ENCODE results near the gene CDK8. TPM values are rescaled to one million over a fixed set of nuclear protein-coding genes. Genes with fewer than 3 reads are reported as not detected.
A peak's percentile ranks its signal among the peaks of the same experiment; 100 is the strongest.

CDK8 gene
- total RNA-seq, 1 donor from 2014 or later = 4.3 TPM

DNA sequence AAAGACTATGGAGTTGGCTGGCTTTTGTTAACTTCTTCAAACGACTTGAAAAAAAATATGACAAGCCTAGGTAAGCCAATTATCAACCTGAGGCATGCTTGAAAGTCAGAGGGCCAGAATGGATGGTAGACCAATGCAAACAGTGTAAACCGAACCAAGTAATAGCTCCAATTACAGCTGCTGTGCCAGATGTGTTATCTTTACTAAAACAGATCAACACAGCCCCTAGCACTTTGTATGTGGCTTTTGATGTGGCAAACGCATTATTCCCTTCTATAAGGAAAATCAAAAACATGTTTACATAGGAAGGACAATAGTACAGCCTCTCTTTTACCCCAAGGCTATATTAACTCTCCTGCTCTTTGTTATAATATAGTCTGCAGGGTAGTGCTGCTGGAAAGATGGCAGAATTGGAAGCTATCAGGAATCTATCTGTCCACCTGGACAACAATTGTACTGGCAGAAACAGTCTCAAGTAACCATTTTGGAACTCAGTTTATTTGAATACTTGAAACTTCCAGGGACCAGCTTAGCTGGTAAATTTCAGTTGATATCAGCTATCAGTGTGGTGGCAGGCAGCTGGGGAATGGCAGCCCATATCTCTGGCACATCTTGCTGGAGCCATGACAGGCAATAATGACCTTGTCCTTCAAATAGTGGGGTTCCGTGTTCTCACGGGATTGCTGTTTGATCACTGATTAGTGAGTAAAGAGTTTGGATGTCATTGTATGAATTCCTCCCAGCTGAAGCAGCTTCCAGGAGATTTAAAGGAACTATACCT is 159.2 kb downstream of the CDK8 start:
- intact Hi-C loops (cut with DNase I) = no loop called here
- H3K36me3 ChIP-seq = no peaks in the 10 kb centered on the region
- no peak for DNase-seq (ENCODE audit: low spot score in 2 of 2)
- no peaks in the 10 kb centered on the region for H3K4me1 ChIP-seq
- no peak overlapping the region for H3K27ac ChIP-seq
- TF ChIP-seq, protein P1, sequence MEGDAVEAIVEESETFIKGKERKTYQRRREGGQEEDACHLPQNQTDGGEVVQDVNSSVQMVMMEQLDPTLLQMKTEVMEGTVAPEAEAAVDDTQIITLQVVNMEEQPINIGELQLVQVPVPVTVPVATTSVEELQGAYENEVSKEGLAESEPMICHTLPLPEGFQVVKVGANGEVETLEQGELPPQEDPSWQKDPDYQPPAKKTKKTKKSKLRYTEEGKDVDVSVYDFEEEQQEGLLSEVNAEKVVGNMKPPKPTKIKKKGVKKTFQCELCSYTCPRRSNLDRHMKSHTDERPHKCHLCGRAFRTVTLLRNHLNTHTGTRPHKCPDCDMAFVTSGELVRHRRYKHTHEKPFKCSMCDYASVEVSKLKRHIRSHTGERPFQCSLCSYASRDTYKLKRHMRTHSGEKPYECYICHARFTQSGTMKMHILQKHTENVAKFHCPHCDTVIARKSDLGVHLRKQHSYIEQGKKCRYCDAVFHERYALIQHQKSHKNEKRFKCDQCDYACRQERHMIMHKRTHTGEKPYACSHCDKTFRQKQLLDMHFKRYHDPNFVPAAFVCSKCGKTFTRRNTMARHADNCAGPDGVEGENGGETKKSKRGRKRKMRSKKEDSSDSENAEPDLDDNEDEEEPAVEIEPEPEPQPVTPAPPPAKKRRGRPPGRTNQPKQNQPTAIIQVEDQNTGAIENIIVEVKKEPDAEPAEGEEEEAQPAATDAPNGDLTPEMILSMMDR (IDR thresholded peaks at IDR 0.05) = no peak
- H3K9me3 ChIP-seq = no peaks in the 10 kb centered on the region
- H3K4me3 ChIP-seq = no peak overlapping the region
- H3K27me3 ChIP-seq = no peaks in the 10 kb centered on the region

DNA sequence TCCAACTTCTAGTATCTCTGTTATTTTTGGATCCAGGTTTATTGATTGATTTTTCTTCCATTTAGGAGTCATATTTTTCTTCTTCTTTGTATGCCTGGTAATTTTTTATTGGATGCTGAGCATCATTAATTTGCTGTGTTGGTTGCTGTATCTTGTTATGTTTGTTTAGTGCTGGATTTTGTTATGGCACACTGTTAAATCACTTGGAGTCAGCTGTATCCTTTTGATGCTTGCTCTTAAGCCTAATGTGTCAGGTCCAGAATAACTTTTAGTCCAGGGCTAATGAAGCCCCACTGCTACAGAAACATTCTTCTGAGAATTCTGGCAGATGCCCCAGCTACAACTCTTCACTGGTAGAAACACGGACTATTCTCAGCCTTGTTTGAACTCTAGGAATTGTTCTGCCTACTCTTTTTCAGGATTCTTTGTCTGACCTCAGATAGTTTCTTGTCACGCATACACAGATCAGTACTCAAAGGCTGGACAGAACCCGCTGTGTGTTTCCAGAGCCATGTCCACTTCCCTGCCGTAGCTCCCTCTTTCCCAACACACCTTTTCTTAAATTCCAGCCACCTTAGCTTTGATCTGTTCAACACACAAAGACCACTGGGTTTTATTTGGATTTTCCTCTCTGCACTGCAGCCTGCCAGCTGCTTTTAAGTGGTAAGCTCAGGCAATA is 166.5 kb downstream of the CDK8 start:
- TF ChIP-seq, protein P1 (IDR thresholded peaks at IDR 0.05) = no peak
- intact Hi-C loops (cut with DNase I) = loop anchor here (5.0 kb wide), 2 partner anchors 137 to 168 kb away; partner anchors contain the start of genes CDK8 and WASF3
- no peak overlapping the region for H3K27ac ChIP-seq
- no peaks in the 10 kb centered on the region for H3K36me3 ChIP-seq
- no peaks in the 10 kb centered on the region for H3K27me3 ChIP-seq
- DNase-seq (ENCODE audit: low spot score in 2 of 2) = no peak
- H3K4me3 ChIP-seq = no peak overlapping the region
- peaks cover 0 to 8% of the 10 kb centered on the region in 2 donors for H3K4me1 ChIP-seq
- no peaks in the 10 kb centered on the region for H3K9me3 ChIP-seq

DNA sequence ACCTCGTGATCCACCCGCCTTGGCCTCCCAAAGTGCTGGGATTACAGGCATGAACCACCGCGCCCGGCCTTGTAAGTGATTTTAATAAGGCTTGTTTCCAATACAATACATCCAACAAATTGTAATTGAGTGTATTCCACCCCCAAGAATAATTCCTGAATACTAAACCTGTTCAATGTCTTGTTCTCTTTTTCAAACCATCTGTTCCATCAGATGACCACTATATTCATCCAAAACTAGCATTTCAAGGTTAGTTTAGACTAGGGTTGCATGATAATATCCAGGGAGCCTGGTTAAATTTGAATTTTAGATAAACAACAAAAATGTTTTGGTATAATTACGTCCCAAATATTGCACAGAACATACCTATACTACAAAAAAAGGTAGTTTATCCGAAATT is 168.1 kb downstream of the CDK8 start:
- Histone ChIP-seq H3K36me3 (no peaks in the 10 kb centered on the region), H3K27me3 (no peaks in the 10 kb centered on the region), H3K4me1 (peaks cover 0 to 11% of the 10 kb centered on the region in 2 donors), H3K27ac (no peak overlapping the region), H3K4me3 (no peak overlapping the region), H3K9me3 (no peaks in the 10 kb centered on the region)
- DNase-seq (ENCODE audit: low spot score in 2 of 2) = no peak
- TF ChIP-seq, protein P1 (IDR thresholded peaks at IDR 0.05) = no peak
- intact Hi-C loops (cut with DNase I) = loop anchor here (5.0 kb wide), 2 partner anchors 135 to 170 kb away; partner anchors contain the start of genes CDK8 and WASF3

DNA sequence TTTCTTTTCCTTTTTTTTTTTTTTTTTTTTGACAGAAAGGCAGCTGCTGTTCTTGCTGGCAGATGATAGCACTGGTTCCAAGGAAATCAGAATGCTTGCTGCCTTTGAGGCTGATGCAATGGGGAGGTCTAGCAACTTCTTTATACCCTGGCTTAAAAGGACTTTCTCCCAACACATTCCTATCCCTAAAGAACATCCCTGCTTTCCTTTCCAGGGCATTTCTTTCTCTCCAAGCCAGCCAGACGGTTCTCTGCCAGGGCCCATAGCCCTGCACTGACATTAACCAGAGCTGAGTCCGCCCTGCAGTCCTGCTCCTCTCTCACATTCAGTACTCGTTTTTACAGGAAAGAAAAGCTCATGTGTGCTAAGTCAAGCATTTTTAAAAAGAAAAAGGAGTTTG is 169.7 kb downstream of the CDK8 start:
- intact Hi-C loops (cut with DNase I) = loop anchor here (2.0 to 5.0 kb wide), 3 partner anchors 19 to 171 kb away; partner anchors contain the start of genes CDK8 and WASF3
- Histone ChIP-seq H3K4me3 (peak overlapping the region in 1 of 2 donors; percentile 3), H3K9me3 (no peaks in the 10 kb centered on the region), H3K27ac (peak overlapping the region; percentile 77 to 86), H3K27me3 (no peaks in the 10 kb centered on the region), H3K4me1 (peaks cover 0 to 11% of the 10 kb centered on the region in 2 donors), H3K36me3 (no peaks in the 10 kb centered on the region)
- peak in 1 of 2 donors; percentile 70 for DNase-seq (ENCODE audit: low spot score in 2 of 2)
- TF ChIP-seq, protein P1 (IDR thresholded peaks at IDR 0.05) = no peak

DNA sequence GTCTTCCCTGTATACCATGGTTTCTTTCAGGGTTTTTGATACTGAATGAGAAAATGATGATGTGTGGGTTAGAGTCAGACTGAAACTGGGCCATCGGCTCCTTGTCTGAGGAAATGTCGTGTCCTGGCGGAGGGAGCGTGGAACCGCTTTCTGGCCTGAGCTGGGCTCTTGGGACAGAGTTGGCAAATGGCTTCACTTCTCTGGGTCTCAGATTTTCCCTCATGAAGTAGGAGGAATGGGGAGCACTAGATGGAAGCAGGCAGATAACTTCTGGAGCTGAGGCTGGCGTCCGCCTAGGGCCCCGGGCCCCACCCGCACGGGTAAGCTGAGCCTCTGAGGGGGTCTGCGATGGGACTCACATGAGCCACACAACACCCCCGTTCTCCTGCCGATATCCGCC is 170.3 kb downstream of the CDK8 start:
- Histone ChIP-seq H3K4me3 (peak overlapping the region in 1 of 2 donors; percentile 3), H3K27ac (peak overlapping the region; percentile 77 to 86), H3K4me1 (peaks cover 0 to 11% of the 10 kb centered on the region in 2 donors), H3K9me3 (no peaks in the 10 kb centered on the region), H3K36me3 (no peaks in the 10 kb centered on the region), H3K27me3 (no peaks in the 10 kb centered on the region)
- intact Hi-C loops (cut with DNase I) = loop anchor here (2.0 to 5.0 kb wide), 3 partner anchors 19 to 172 kb away; partner anchors contain the start of genes CDK8 and WASF3
- peak in 1 of 2 donors; percentile 66 for DNase-seq (ENCODE audit: low spot score in 2 of 2)
- TF ChIP-seq, protein P1 (IDR thresholded peaks at IDR 0.05) = no peak
